HepG2 (cell line): ENCODE measurements around the gene RAB24. TPM values are rescaled to one million over a fixed set of nuclear protein-coding genes. Genes with fewer than 3 reads are reported as not detected.
A peak's percentile ranks its signal among the peaks of the same experiment; 100 is the strongest.
"Not testable (repeated sequence)": the region's sequence is repeated elsewhere in the genome, so short reads cannot be mapped to it uniquely, and the experiment has no call there.

Experiments
- ATAC-seq: fragments of 200-7000 bp; cut with Tn5 transposase; 3 replicates; pipeline ENCODE4 v1.9.1; 2020; ENCODE audit warnings: mild to moderate bottlenecking, moderate library complexity
- BruUV-seq: library from RNA; stranded (reverse); fragments of 400-500 nt; replicated peaks from 2 replicates; lab custom pipeline; 2021; lab: Mats Ljungman, UMichigan
- CTCF ChIA-PET: fragments of 300-600 bp; formaldehyde crosslinking; extraction: SDS; loops from one replicate; lab custom pipeline; 2021; ENCODE audit warnings: low total read pairs, inconsistent platforms, low intra/inter-chr PET ratio; lab: Yijun Ruan, JAX
- POLR2A ChIA-PET: fragments of 350-600 bp; sonication (Branson Sonifier 250); formaldehyde crosslinking; loops from one replicate; lab custom pipeline; 2020; ENCODE audit warnings: antibody characterized with exemption, inconsistent platforms; lab: Yijun Ruan, JAX
- DNase-seq: peaks from one replicate; pipeline ENCODE4 v3.0.0-alpha.2; 2015; ENCODE audit warnings: low spot score
- FAIRE-seq: peaks from 3 replicates; lab custom pipeline; 2011; peaks lifted over from hg19 to GRCh38; lab: Jason Lieb, UNC
- H2AFZ ChIP-seq: one replicate; pipeline ENCODE4 v1.6.1; 2011; ENCODE audit warnings: low read length, inconsistent platforms
- H3K27ac ChIP-seq: fragments of 300-600 bp; 3 replicates; pipeline ENCODE4 v1.8.0; 2011; ENCODE audit warnings: mixed run types, mild to moderate bottlenecking, mixed read lengths, low read length, inconsistent platforms; ENCODE audit not compliant: insufficient read depth; ENCODE audit errors: extremely low read length
- H3K27me3 ChIP-seq, 2 experiments: fragments of 200-600 bp in 1 of 2; 2 replicates in 1 of 2; 3 replicates in 1 of 2; pipeline versions ENCODE4 v1.6.0 to v1.8.0; 2011; ENCODE audit warnings: low read length in 2 of 2, mild to moderate bottlenecking in 2 of 2, moderate library complexity in 2 of 2, inconsistent platforms in 1 of 2; ENCODE audit not compliant: insufficient read depth in 2 of 2, control insufficient read depth in 1 of 2
- H3K36me3 ChIP-seq, 2 experiments: fragments of 200-600 bp in 1 of 2; replicated peaks in 1 of 2; 2 replicates in 1 of 2; 3 replicates in 1 of 2; pipeline versions ENCODE4 v1.5.1 to v1.8.0; 2011; ENCODE audit warnings: low read length in 2 of 2, inconsistent platforms in 1 of 2; ENCODE audit not compliant: insufficient read depth in 2 of 2, control insufficient read depth in 1 of 2
- H3K4me1 ChIP-seq: 2 replicates; pipeline ENCODE4 v1.5.1; 2012; ENCODE audit warnings: low read length, inconsistent platforms; ENCODE audit not compliant: insufficient read depth
- H3K4me2 ChIP-seq: 2 replicates; pipeline ENCODE4 v1.6.0; 2011; ENCODE audit warnings: low read depth, low read length, inconsistent platforms
- H3K4me3 ChIP-seq, 3 experiments: fragments of 200-600 bp in 1 of 3; sonication (generic), shearing (Covaris generic) in 1 of 3; replicated peaks in 1 of 3; 2 replicates each; pipeline ENCODE4 v1.5.1; 2011 to 2016; ENCODE audit warnings: low read length in 3 of 3, inconsistent platforms in 2 of 3, low read depth in 2 of 3, mild to moderate bottlenecking in 2 of 3, control low read depth in 1 of 3, mixed read lengths in 1 of 3; ENCODE audit not compliant: insufficient read depth in 1 of 3
- H3K79me2 ChIP-seq: one replicate; pipeline ENCODE4 v1.6.1; 2011; ENCODE audit warnings: low read length, inconsistent platforms; ENCODE audit not compliant: insufficient read depth
- H3K9ac ChIP-seq: 2 replicates; pipeline ENCODE4 v1.6.0; 2011; ENCODE audit warnings: mild to moderate bottlenecking, low read depth, low read length, inconsistent platforms; ENCODE audit not compliant: insufficient read depth
- H3K9me3 ChIP-seq: 2 replicates; pipeline ENCODE4 v1.5.1; 2012; ENCODE audit warnings: mild to moderate bottlenecking, low read length
- H4K20me1 ChIP-seq: 2 replicates; pipeline ENCODE4 v1.6.0; 2011; ENCODE audit warnings: inconsistent platforms, mild to moderate bottlenecking, low read length, moderate library complexity; ENCODE audit not compliant: insufficient read depth
- ARID2 ChIP-seq: sonication (generic); formaldehyde crosslinking; IDR thresholded peaks from 2 replicates; pipeline ENCODE4 v1.8.1; 2022; ENCODE audit warnings: mild to moderate bottlenecking, missing genetic modification reagents, borderline replicate concordance
- CEBPB ChIP-seq: IDR thresholded peaks from 2 replicates; pipeline ENCODE4 v1.6.1; 2011; ENCODE audit warnings: low read depth, low read length, improper control_type of control experiment, borderline replicate concordance
- RAD21 ChIP-seq: fragments of 450-650 bp; formaldehyde crosslinking; IDR thresholded peaks from 2 replicates; pipeline ENCODE4 v1.5.0; 2020; ENCODE audit warnings: mild to moderate bottlenecking
- ZNF121 ChIP-seq: sonication (generic); formaldehyde crosslinking; IDR thresholded peaks from 2 replicates; pipeline ENCODE4 v1.5.0; 2020; ENCODE audit warnings: mild to moderate bottlenecking, missing genetic modification reagents
- ZNF451 ChIP-seq: sonication (generic); formaldehyde crosslinking; IDR thresholded peaks from 2 replicates; pipeline ENCODE4 v1.5.0; 2020; ENCODE audit warnings: mild to moderate bottlenecking, missing genetic modification reagents
- ZNF558 ChIP-seq: sonication (generic); formaldehyde crosslinking; IDR thresholded peaks from 2 replicates; pipeline ENCODE4 v1.9.0; 2022; ENCODE audit warnings: mild to moderate bottlenecking, missing genetic modification reagents, borderline replicate concordance
- ZUFSP ChIP-seq: sonication (generic); formaldehyde crosslinking; IDR thresholded peaks from 2 replicates; pipeline ENCODE4 v1.9.0; 2021; ENCODE audit warnings: missing genetic modification reagents, mild to moderate bottlenecking, borderline replicate concordance
- WGBS: methylation state at CpG from one replicate; pipeline ENCODE4 v1.1.6; 2017; ENCODE audit warnings: low lambda C conversion rate; 5-methylcytosine and 5-hydroxymethylcytosine counted together
- in situ Hi-C: cut with HindIII; loops from 2 replicates; pipeline ENCODE4 v1.10.0; 2017; ENCODE audit warnings: low pct_unique_long_range_greater_than_20kb; ENCODE audit not compliant: extremely low pct_ligation_motif_present
- intact Hi-C: fragments of 100-400 bp; cut with micrococcal nuclease; formaldehyde crosslinking; loops from one replicate; pipeline ENCODE4 v1.10.0; 2022; ENCODE audit not compliant: unreplicated experiment
- polyA plus RNA-seq, 8 experiments: library from polyadenylated mRNA; depleted of rRNA in 3 of 8; stranded (reverse) in 7 of 8; unstranded in 1 of 8; fragments of >200 nt; fragmentation: Illumina TruSeq in 4 of 8; extraction: Trizol in 4 of 8; gene quantifications; 2 replicates each; pipeline versions ENCODE4 v1.2.1 to v1.2.3, GENCODE V29; 2011 to 2016; ENCODE audit warnings: low read depth in 4 of 8, missing spikeins in 1 of 8, mixed read lengths in 1 of 8; ENCODE audit not compliant: insufficient read depth in 1 of 8
- total RNA-seq, 5 experiments: library from RNA; depleted of rRNA; stranded (reverse); fragments of >200 nt; fragmentation: Illumina TruSeq; extraction: Trizol; gene quantifications; 2 replicates each; pipeline ENCODE4 v1.2.3, GENCODE V29; 2016; ENCODE audit warnings: low read depth in 1 of 5

Gene RAB24
- total and polyA plus RNA-seq, 2 of the 13 experiments (the other 11 are each of a cell fraction or from before 2014, with no cell fraction given) = 22.9 to 63.7 TPM

GRCh38 chr5:177344891-177345290, 41.4 kb upstream of the RAB24 start (continued):
- TF ChIP-seq ZNF451 (CRISPR knock-in tag) (no peak), ARID2 (CRISPR knock-in tag) (no peak), RAD21 (CRISPR knock-in tag) (no peak), ZNF558 (CRISPR knock-in tag) (no peak)

GRCh38 chr5:177343777-177344176, 40.3 kb upstream of the RAB24 start:
- TF ChIP-seq CEBPB = no peak
- no peak for TF ChIP-seq ZUFSP (CRISPR knock-in tag)
- peak; percentile 85 for TF ChIP-seq ZNF121 (CRISPR knock-in tag)
- H3K9me3 ChIP-seq = no peaks in the 10 kb centered on the region
- no peak overlapping the region for H3K9ac ChIP-seq
- FAIRE-seq (no peak), ATAC-seq (no peak), DNase-seq (no peak)
- H3K27me3 ChIP-seq = no peaks in the 10 kb centered on the region
- H3K36me3 ChIP-seq = peaks cover 11 to 38% of the 10 kb centered on the region in 2 experiments; a peak in 4 of 5 replicates
- ChIA-PET CTCF (no interaction called here), POLR2A (interaction anchor here (2.2 kb wide), 1 partner anchor 23 kb away, joined by 4 read pairs; no protein-coding TSS in a partner anchor)
- H2AFZ ChIP-seq = no peak overlapping the region
- peaks cover 62% of the 10 kb centered on the region for H3K79me2 ChIP-seq
- no TSS peak for BruUV-seq
- intact Hi-C loops = no loop called here
- no peaks in the 10 kb centered on the region for H4K20me1 ChIP-seq
- in situ Hi-C loops = no loop called here
- no peak overlapping the region for H3K27ac ChIP-seq
- no peak overlapping the region for H3K4me3 ChIP-seq
- H3K4me1 ChIP-seq = peaks cover 20% of the 10 kb centered on the region
- 95% methylated on average over 6 of the region's 6 CpGs for WGBS
- H3K4me2 ChIP-seq = no peak overlapping the region

- H3K4me1 ChIP-seq = peaks cover 12% of the 10 kb centered on the region
- H3K9me3 ChIP-seq, intact Hi-C loops, H2AFZ ChIP-seq, POLR2A ChIA-PET, BruUV-seq, H3K9ac ChIP-seq, H3K27me3 ChIP-seq, H3K27ac ChIP-seq, H3K4me2 ChIP-seq, DNase-seq, FAIRE-seq, ATAC-seq, in situ Hi-C loops, H4K20me1 ChIP-seq, CTCF ChIA-PET, H3K4me3 ChIP-seq: not testable (repeated sequence)
- WGBS = 94% methylated on average over 14 of the region's 14 CpGs
- peaks cover 13 to 46% of the 10 kb centered on the region in 2 experiments; a peak in 4 of 5 replicates for H3K36me3 ChIP-seq
- peaks cover 58% of the 10 kb centered on the region for H3K79me2 ChIP-seq
Observed at GRCh38 chr5:177343000-177343399, 39.5 kb upstream of the RAB24 start.
